ENCODE results near the gene LONRF3.

Gene LONRF3

DNA sequence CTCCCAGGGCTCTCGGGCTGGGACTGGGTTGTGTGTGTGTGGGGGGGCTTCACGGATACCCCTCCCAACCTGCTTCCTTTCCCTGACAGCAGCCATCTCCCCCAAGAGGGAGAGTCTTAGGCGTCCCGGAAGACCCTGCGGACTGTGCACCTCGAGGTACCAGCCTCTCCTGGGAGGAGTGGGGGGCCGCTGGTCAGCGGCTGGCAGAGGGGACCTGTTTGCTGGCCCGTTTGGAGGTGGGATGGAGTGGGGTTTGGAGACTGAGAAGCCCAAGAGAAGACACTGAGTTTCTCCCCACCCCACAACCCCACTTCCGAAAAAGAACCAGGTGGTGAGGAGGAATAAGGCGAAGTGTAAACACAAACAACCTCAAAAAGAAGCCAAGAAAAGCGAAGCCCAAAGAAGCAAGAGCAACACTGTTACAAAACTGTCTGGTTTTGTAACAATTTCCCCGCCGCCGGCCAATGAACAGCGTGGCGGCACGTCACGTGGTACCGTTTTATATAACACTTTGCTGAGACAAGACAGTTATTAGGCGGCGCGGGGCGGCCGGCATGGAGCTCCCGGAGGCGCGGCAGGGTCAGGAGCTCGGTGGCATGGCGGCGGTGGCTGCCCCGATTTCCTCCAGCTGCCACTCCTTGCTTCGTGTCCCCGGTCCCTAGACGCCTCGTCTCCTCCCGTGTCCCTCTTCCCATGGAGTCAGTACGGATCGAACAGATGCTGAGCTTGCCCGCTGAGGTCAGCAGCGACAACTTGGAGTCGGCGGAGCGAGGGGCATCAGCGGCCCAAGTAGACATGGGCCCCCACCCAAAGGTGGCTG lies at the start of gene LONRF3:
LONRF3 (plus strand) TSS at position 531 of the 820 bp plus-strand sequence; CDS start at position 694, 163 bp downstream.
- peak; percentile 51 for DNase-seq

DNA sequence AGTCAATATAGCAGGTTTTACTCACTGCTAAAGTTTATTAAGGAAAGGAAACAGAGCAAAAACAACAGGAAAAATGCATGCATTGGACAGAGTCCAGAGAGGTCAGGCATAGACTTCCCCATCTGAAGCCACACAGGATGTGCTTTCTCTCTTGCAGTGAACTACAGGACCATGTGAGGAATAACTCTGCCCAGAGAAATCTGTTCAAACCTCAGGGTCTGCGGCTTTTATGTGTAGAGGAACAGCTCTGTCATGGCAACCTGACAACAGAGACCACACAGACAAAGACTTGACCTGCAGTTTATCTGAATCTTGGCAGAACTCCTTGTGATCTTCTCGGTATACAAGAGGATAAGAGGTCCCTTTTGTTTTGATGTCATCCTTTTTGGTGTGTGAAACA lies 46.3 kb upstream of the LONRF3 start:
- no peak for DNase-seq

DNA sequence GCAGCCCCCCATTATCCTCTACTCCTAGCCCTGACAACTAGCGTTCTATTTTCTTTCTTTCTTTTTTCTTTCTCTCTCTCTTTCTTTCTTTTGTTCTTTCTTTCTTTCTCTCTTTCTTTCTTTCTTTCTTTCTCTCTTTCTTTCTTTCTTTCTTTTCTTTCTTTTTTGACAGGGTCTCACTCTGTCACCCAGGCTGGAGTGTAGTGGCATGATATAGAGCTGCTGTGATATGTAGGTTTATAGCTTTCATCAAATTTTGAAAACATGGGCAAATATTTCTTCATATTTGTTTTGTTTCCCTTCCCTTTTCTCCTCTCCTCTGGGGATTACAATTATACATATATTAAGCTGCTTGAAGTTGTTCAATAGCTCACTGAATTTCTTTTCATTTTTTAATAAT lies 39.1 kb upstream of the LONRF3 start:
- no peak for DNase-seq

DNA sequence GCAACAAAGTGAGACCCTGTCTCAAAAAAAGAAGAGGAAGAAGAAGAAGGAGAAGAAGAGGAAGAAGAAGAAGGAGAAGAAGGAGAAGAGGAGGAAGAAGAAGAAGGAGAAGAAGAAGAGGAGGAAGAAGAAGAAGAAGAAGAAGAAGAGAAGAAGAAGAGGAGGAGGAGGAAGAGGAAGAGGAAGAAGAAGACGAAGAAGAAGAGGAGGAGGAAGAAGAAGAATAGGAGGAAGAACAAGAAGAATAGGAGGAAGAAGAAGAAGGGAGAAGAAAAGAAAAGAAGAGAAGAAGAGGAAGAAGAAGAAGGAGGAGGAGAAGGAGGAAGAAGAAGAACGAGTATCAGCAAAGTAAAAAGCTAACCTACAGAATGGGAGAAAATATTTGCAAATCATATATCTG lies 33.3 kb upstream of the LONRF3 start:
- no peak for DNase-seq

DNA sequence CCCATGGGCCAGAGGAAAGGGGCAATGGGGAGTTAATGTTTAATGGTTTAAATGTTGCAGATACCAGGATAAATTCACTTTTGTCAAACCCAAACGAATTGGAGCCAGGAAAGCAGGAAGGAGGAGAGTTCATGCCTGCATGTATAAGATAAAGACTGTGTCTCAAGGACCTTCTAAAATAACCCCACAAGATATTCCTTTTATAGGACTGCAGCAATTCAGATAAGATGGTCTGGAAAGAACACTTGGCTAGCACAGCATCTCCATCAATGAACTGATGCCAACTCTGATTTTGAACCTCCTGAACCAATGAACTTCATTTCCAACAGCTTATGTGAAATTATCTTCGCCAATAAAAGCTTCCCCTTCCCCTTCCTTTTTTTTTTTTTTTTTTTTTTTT lies 31.3 kb upstream of the LONRF3 start:
- no peak for DNase-seq

DNA sequence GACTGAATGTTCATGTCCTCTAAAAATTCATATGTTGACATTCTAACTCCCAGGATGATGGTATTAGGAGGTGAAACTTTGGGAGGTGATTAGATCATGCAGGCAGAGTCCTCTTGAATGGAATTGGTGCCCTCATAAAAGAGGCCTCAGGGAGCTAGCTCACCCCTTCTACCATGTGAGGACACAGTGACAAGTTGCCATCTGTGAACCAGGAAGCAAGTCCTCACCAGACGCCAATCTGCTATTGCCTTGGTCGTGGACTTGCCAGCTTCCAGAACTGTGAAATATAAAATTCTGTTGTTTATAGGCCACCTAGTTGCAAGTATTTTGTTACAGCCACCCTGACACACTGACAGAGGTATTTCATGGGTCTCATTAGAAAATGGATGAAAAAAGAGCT lies 28.5 kb upstream of the LONRF3 start:
- no peak for DNase-seq

DNA sequence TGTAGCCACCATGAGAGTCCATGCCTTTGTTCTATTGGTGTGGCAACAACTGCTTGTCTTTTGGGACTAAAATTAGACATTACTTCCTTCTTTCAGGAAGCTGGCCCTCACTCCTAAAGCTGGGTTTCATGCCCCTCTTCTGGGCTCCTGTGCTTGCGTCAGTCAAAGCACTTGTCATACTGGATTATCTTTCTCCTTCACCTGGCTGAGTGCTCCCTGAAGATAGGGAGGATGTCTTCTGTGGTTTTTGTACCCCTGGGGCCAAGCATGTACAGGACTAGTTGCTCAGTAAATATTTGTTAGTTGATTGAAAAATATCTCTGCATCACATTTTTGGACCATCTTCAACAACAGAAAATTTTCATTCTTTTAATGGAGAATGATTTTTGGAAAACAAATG lies 26.1 kb upstream of the LONRF3 start:
- DNase-seq = no peak

DNA sequence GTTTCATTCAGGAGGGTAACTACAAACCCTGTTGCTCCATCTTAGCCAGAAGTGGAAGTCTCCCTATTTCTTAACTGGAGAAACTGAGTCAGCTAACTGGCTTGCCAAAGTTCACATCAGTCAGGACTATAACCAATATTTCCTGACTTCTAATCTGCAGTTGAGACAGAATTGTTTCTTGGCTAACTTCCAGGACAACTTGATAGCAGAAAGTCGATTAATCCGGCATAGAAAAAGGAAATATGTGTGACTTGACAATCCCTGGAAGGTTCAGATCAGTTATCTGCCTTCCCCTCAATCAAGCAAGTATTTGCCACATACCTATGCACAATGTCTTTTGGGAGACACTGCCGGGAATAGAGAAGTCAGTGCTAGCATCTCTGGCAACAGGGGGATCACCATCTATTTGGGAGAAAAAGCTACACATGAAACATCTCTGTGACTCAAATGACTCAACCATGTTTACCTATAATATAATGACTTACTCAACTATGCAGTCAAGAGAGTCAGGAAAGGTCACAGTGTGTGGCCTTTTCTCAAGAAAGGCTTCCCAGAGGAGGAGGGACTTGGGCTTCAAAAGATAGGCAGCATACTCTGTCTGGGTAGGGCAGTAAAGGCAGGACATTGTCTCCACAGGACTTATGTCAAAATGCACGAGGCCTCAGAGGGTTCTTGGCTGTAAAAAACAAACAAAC lies 12.4 kb upstream of the LONRF3 start:
- no peak for DNase-seq

GRCh38 chrX:118963159-118963558 lies 11.3 kb upstream of the LONRF3 start:
- DNase-seq = no peak

DNA sequence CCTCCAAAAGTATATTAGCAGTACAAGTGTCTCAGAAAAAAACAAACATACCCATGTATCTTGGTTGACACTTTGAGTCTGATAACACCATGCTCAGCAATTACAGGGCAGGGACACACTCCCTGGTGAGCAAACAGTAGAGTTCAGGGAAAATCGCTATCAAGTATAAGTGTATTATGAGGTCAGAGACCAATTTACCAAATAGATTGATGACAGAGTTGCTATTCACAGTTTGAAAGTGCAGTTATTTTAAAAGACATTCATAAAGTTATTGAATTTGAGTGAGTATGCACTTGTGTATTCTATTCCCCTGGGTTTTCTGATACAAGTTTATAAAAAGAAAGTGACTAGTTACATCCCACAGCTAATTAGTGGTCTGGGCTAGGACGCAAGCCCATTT lies 10.2 kb upstream of the LONRF3 start:
- no peak for DNase-seq

DNA sequence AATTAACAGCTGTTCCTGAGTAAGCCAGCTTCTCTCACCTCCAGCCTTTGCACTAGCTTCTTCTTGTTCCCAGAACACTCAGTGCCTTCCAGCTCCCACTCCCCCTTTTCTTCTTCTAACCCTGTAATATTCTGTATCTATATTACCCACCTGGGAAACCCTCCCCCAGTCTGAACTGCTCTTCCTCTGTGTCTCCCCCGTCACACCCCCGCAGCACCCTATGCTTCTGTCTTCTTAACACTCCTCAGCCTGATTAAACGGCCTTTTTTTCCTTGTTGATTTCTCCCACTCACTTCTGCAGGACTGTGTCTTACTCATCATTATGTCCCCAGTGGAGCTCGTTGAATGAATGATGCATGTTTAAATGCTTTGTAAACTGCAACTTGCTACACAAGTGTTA lies 9.0 kb upstream of the LONRF3 start:
- no peak for DNase-seq

DNA sequence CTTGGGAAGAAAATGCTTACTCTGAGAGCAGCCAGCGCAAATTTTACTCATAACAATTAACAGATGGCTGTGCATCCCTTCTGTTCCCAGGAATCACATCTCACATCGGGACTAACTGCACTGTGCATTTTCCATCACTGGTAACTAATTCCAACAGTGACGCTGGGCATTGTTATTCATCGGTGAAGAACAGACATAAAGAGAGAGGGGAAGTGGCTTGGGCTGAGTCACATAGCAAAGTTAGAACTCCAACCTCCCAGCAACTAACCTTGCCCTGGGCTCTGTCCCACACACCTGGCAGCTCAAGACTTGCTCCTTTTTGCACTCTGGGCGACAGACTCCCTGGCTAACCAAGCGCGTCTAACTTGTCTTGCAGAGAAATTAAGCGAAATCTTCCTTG lies 6.4 kb upstream of the LONRF3 start:
- DNase-seq = no peak

DNA sequence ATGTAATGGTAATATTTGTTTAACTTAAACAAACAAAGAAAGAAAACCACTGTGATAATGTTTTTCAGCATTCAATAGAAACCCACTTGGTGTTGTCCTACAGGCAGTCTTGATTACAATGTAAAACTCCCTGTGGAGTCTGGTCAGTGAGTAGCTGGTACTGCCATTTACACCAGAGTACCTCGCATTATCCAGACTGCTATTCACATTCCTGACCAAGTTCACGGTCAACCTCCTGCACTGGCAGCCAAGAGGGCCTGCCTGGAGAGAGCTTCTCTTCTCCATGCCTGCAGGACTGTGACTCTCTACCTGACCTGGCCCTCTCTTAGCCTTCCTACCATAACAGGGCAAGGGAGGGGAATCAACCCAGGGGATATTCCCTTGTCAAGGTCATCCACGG lies 2.9 kb upstream of the LONRF3 start:
- DNase-seq = no peak

GRCh38 chrX:118973389-118974087 lies 880 bp upstream of the LONRF3 start:
- no peak for DNase-seq

- DNase-seq = peak; percentile 11
Observed at GRCh38 chrX:118974908-118975671, 672 bp downstream of the LONRF3 start.

DNA sequence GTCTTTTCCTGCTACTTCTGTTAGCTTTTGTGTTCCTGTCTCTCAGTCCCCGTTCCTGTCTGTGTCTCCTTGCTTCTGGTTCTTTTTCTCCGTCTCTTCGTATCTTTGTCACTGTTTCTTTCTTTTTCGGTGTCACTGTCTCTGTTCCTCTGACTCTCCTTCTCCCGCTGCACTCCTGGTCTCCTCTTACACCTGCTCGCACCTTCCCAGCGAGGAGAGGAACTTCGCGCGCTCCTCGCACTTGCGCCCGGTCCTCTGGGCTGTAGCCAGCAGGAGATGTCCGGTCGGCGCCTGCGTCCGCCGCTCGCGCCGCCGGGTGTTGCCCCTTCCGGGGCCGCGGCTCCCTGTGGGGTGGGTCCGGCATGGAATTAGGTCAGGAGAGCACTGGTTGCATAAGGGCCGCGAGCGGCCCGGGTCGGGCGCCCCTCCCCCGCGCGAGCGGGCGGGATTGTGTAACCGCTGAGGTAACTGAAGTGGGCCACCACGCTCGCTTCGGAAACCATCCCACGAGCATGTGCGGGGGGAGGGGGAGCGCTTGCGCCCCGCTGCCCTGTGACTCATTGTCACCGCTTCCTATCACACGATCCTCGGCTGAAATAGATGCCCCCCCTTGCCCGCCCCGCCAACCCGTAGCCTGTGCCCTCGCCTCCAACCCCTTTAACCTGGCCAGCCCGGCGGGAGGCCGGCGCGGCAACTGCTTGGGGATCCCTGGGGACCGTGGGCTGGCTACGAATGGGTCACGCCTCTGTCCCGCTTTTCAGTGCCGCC lies 1.6 kb downstream of the LONRF3 start:
- peak; percentile 43 for DNase-seq

- DNase-seq = no peak
Observed at GRCh38 chrX:118976599-118977340, 2.4 kb downstream of the LONRF3 start.

- no peak for DNase-seq
Observed at GRCh38 chrX:118977424-118977823, 3.0 kb downstream of the LONRF3 start.

DNA sequence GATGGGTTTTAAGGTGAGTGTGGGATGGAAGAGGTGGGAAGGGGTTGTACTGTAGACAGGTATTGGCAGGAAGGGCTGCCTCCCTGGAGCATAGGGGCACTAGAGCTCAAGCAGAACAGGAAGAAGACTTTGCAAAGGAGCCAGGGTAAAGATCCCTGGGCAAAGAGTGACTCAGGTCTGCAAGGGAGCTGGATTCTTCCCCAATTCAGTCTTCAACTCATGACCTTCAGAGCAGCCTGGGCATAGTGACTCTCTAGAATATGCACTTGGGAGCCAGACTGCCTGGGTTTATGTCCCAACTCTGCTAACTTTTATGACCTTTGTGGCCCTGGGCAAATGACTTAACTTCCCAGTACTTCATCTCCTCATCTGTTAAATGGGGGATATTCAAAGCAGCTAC lies 4.0 kb downstream of the LONRF3 start:
- DNase-seq = no peak

GRCh38 chrX:118980761-118981160 lies 6.3 kb downstream of the LONRF3 start:
- DNase-seq = no peak

GRCh38 chrX:118983513-118983912 lies 9.1 kb downstream of the LONRF3 start:
- DNase-seq = no peak

DNA sequence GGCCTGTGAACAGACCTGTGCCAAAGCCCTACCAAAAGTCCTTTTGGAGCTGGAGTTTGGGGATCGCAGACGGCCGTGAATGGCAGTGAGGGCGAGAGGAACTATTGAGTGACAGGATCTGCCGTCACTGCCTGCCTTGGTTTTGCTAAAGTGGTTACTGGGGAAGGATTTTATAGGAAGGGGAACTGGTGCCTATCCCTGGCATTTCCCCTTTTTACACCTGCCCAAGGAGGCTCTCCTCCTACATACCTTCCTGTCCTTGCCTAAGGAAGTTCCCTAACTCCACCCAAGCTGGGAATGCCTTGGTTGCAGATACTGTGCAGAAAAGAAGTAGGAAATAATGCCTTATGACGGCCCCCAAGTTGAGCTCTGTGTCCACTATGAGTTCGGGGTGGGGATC lies 14.5 kb downstream of the LONRF3 start:
- no peak for DNase-seq

All from GF-D8 (cell line).